Neural cell (in vitro differentiated cells): ENCODE measurements around the gene CDK5RAP2. TPM values are rescaled to one million over a fixed set of nuclear protein-coding genes. Genes with fewer than 3 reads are reported as not detected.
"Not testable (repeated sequence)": the region's sequence is repeated elsewhere in the genome, so short reads cannot be mapped to it uniquely, and the experiment has no call there.

Experiments
- H2AFZ ChIP-seq: fragments of 200-600, 300-800 bp; sonication (generic), shearing (Covaris generic); 2 replicates; pipeline ENCODE4 v1.6.0; 2014; ENCODE audit warnings: low read depth, mild to moderate bottlenecking, antibody characterized with exemption, low read length, moderate library complexity
- H3F3A ChIP-seq: fragments of 200-600 bp; shearing (Covaris generic); 2 replicates; pipeline ENCODE4 v1.6.1; 2016; ENCODE audit warnings: mild to moderate bottlenecking, moderate library complexity, mixed read lengths, antibody characterized with exemption, low read length; ENCODE audit not compliant: insufficient read depth, poor library complexity, severe bottlenecking
- H3K27ac ChIP-seq: fragments of 200-600, 300-800 bp; sonication (generic), shearing (Covaris generic); 2 replicates; pipeline ENCODE4 v1.5.1; 2014; ENCODE audit warnings: mild to moderate bottlenecking, low read length, moderate library complexity
- H3K27me3 ChIP-seq: fragments of 300-800, 200-600 bp; sonication (generic), shearing (Covaris generic); 2 replicates; pipeline ENCODE4 v1.6.0; 2014; ENCODE audit warnings: mild to moderate bottlenecking, low read depth, low read length, moderate library complexity; ENCODE audit not compliant: insufficient read depth
- H3K36me3 ChIP-seq: fragments of 300-800, 200-600 bp; sonication (generic), shearing (Covaris generic); 2 replicates; pipeline ENCODE4 v1.5.1; 2014; ENCODE audit warnings: mild to moderate bottlenecking, antibody characterized with exemption, low read length, moderate library complexity; ENCODE audit not compliant: insufficient read depth
- H3K4me2 ChIP-seq: fragments of 300-800, 200-600 bp; sonication (generic), shearing (Covaris generic); 2 replicates; pipeline ENCODE4 v1.6.0; 2014; ENCODE audit warnings: mild to moderate bottlenecking, low read length
- H3K4me3 ChIP-seq: fragments of 300-800, 200-600 bp; sonication (generic), shearing (Covaris generic); 2 replicates; pipeline ENCODE4 v1.5.1; 2014; ENCODE audit warnings: mild to moderate bottlenecking, low read length, moderate library complexity
- H3K79me2 ChIP-seq: fragments of 200-600 bp; shearing (Covaris generic); replicated peaks from 2 replicates; pipeline ENCODE4 v1.6.0; 2014; ENCODE audit warnings: mild to moderate bottlenecking, low read length, moderate library complexity; ENCODE audit not compliant: insufficient read depth
- H3K9ac ChIP-seq: fragments of 300-800, 200-600 bp; sonication (generic), shearing (Covaris generic); 2 replicates; pipeline ENCODE4 v1.6.1; 2016; ENCODE audit warnings: mild to moderate bottlenecking, low read length, mixed read lengths
- H3K9me2 ChIP-seq: fragments of 200-600 bp; shearing (Covaris generic); 2 replicates; pipeline ENCODE4 v1.6.1; 2016; ENCODE audit warnings: mild to moderate bottlenecking, low read length, mixed read lengths; ENCODE audit not compliant: insufficient read depth
- H3K9me3 ChIP-seq: fragments of 200-600, 300-800 bp; sonication (generic), shearing (Covaris generic); 2 replicates; pipeline ENCODE4 v1.6.1; 2016; ENCODE audit warnings: mild to moderate bottlenecking, mixed run types, low read length, moderate library complexity, mixed read lengths
- H4K20me1 ChIP-seq: fragments of 200-600 bp; shearing (Covaris generic); 2 replicates; pipeline ENCODE4 v1.6.1; 2016; ENCODE audit warnings: mild to moderate bottlenecking, mixed run types; ENCODE audit not compliant: insufficient read depth
- CTCF ChIP-seq: fragments of 450-650 bp; IDR thresholded peaks from 2 replicates; pipeline ENCODE4 v1.5.1; 2014; ENCODE audit warnings: antibody characterized with exemption, mild to moderate bottlenecking, moderate library complexity; ENCODE audit not compliant: poor library complexity, severe bottlenecking
- EP300 ChIP-seq: fragments of 450-650 bp; conservative IDR thresholded peaks from 2 replicates; pipeline ENCODE4 v1.6.1; 2014; ENCODE audit warnings: antibody characterized with exemption, mild to moderate bottlenecking, moderate library complexity; ENCODE audit not compliant: poor library complexity, severe bottlenecking
- EZH2 ChIP-seq: fragments of 200-600, 300-800 bp; shearing (Covaris generic), sonication (generic); IDR thresholded peaks from 2 replicates; pipeline ENCODE4 v1.6.1; 2014; ENCODE audit warnings: antibody characterized with exemption, low read length, borderline replicate concordance, mild to moderate bottlenecking; ENCODE audit not compliant: insufficient read depth, poor library complexity, severe bottlenecking
- MXI1 ChIP-seq: fragments of 450-650 bp; conservative IDR thresholded peaks from 2 replicates; pipeline ENCODE4 v1.6.1; 2014; ENCODE audit warnings: antibody characterized with exemption, mild to moderate bottlenecking; ENCODE audit not compliant: poor library complexity, severe bottlenecking
- POLR2AphosphoS5 ChIP-seq: IDR thresholded peaks from 2 replicates; pipeline ENCODE4 v1.6.1; 2012
- RAD21 ChIP-seq: fragments of 450-650 bp; conservative IDR thresholded peaks from 2 replicates; pipeline ENCODE4 v1.6.1; 2014; ENCODE audit warnings: antibody characterized with exemption, mild to moderate bottlenecking, moderate library complexity
- REST ChIP-seq: IDR thresholded peaks from 2 replicates; pipeline ENCODE4 v1.6.1; 2012; ENCODE audit warnings: borderline replicate concordance
- SMC3 ChIP-seq: fragments of 450-650 bp; conservative IDR thresholded peaks from 2 replicates; pipeline ENCODE4 v1.6.1; 2014; ENCODE audit warnings: antibody characterized with exemption, mild to moderate bottlenecking, moderate library complexity; ENCODE audit not compliant: poor library complexity
- TAF1 ChIP-seq: IDR thresholded peaks from 2 replicates; pipeline ENCODE4 v1.6.1; 2012; ENCODE audit warnings: low read depth
- polyA plus RNA-seq: library from polyadenylated mRNA; depleted of rRNA; stranded (reverse); fragments of >200 nt; gene quantifications from 2 replicates; pipeline ENCODE4 v1.2.3, GENCODE V29; 2014

CDK5RAP2 gene
- polyA plus RNA-seq, 1 donor from 2014 or later, result 43.3 TPM

GRCh38 chr9:120556775-120557174 lies 23.2 kb downstream of the CDK5RAP2 start:
- Histone ChIP-seq H4K20me1 (no peaks in the 10 kb centered on the region), H2AFZ (no peak overlapping the region), H3K9me2 (no peaks in the 10 kb centered on the region), H3K9ac (no peak overlapping the region), H3K79me2 (no peaks in the 10 kb centered on the region), H3F3A (no peaks in the 10 kb centered on the region), H3K27ac (no peak overlapping the region), H3K4me2 (no peak overlapping the region), H3K4me3 (no peak overlapping the region), H3K9me3 (no peaks in the 10 kb centered on the region), H3K36me3 (no peaks in the 10 kb centered on the region), H3K27me3 (no peaks in the 10 kb centered on the region)
- TF ChIP-seq RAD21 (no peak), EP300 (no peak), SMC3 (no peak), MXI1 (no peak), TAF1 (no peak), POLR2AphosphoS5 (no peak), REST (no peak), EZH2 (no peak), CTCF (no peak)

GRCh38 chr9:120555839-120556238 lies 24.1 kb downstream of the CDK5RAP2 start:
- Histone ChIP-seq H3K9me2 (no peaks in the 10 kb centered on the region), H4K20me1 (no peaks in the 10 kb centered on the region), H3F3A (no peaks in the 10 kb centered on the region), H2AFZ (no peak overlapping the region), H3K9me3 (no peaks in the 10 kb centered on the region), H3K27me3 (no peaks in the 10 kb centered on the region), H3K36me3 (no peaks in the 10 kb centered on the region), H3K9ac (no peak overlapping the region), H3K79me2 (no peaks in the 10 kb centered on the region), H3K27ac (no peak overlapping the region), H3K4me3 (no peak overlapping the region), H3K4me2 (no peak overlapping the region)
- TF ChIP-seq RAD21, result no peak
- TF ChIP-seq EP300, result no peak
- TF ChIP-seq SMC3, result no peak
- TF ChIP-seq TAF1, result no peak
- TF ChIP-seq CTCF, result no peak
- no peak for TF ChIP-seq EZH2
- no peak for TF ChIP-seq REST
- no peak for TF ChIP-seq POLR2AphosphoS5
- TF ChIP-seq MXI1, result no peak

GRCh38 chr9:120552210-120552704 lies 27.7 kb downstream of the CDK5RAP2 start:
- not testable (repeated sequence) for H3K27me3 ChIP-seq, H3K9me3 ChIP-seq, H3F3A ChIP-seq, H3K79me2 ChIP-seq, H3K4me2 ChIP-seq, H3K9ac ChIP-seq, H3K27ac ChIP-seq, H2AFZ ChIP-seq, H3K36me3 ChIP-seq, H4K20me1 ChIP-seq, H3K4me3 ChIP-seq, H3K9me2 ChIP-seq
